ENCODE results near the gene VBP1.

VBP1 gene

GRCh38 chrX:155242300-155242699, 26.0 kb downstream of the VBP1 start:
- Histone ChIP-seq H3K27ac (ENCODE audit: extremely low read depth, low read depth, low read length) (no peak overlapping the region), H3K9me3 (ENCODE audit: control insufficient read depth, insufficient read depth, low read depth, low read length) (no peaks in the 10 kb centered on the region), H3K36me3 (ENCODE audit: control insufficient read depth in 2 of 2, insufficient read depth in 1 of 2, low read length in 2 of 2) (peaks cover 6 to 34% of the 10 kb centered on the region in 2 experiments), H3K4me3 (ENCODE audit: low read depth, low read length) (no peak overlapping the region), H3K4me1 (ENCODE audit: control insufficient read depth, insufficient read depth, low read length) (no peaks in the 10 kb centered on the region)
- no peak for TF ChIP-seq ZNF621 (tag by site-specific recombination; IDR thresholded peaks at IDR 0.05)
- no peak for TF ChIP-seq ZNF785 (tag by site-specific recombination; IDR thresholded peaks at IDR 0.05)
- peak; percentile 87 for TF ChIP-seq SCRT2 (tag by site-specific recombination; IDR thresholded peaks at IDR 0.05)
- no peak for TF ChIP-seq ZNF398 (tag by site-specific recombination; IDR thresholded peaks at IDR 0.05)
- TF ChIP-seq ZNF138 (tag by site-specific recombination; IDR thresholded peaks at IDR 0.05; ENCODE audit: borderline replicate concordance) = no peak
- 0 out of 2 replicates have a peak, but pooled peaks have one; percentile 45 for TF ChIP-seq SCRT1 (tag by site-specific recombination; IDR thresholded peaks at IDR 0.05; ENCODE audit: borderline replicate concordance)
- no peak for TF ChIP-seq KLF16 (tag by site-specific recombination; IDR thresholded peaks at IDR 0.05)
- no peak for TF ChIP-seq ZNF473 (tag by site-specific recombination; IDR thresholded peaks at IDR 0.05)
- TF ChIP-seq ZNF266 (tag by site-specific recombination; IDR thresholded peaks at IDR 0.05; ENCODE audit: low read depth) = no peak
- no peak for TF ChIP-seq ZNF544 (tag by site-specific recombination; IDR thresholded peaks at IDR 0.05)
- TF ChIP-seq ZNF639 (tag by site-specific recombination; IDR thresholded peaks at IDR 0.05) = no peak
- TF ChIP-seq PRDM2 (tag by site-specific recombination; IDR thresholded peaks at IDR 0.05; ENCODE audit: borderline replicate concordance) = no peak
- ChIA-PET POLR2A (no interaction called here), CTCF (no interaction called here)

GRCh38 chrX:155246748-155247147, 30.5 kb downstream of the VBP1 start:
- Histone ChIP-seq H3K9me3 (ENCODE audit: control insufficient read depth, insufficient read depth, low read depth, low read length) (no peaks in the 10 kb centered on the region), H3K4me3 (ENCODE audit: low read depth, low read length) (no peak overlapping the region), H3K27ac (ENCODE audit: extremely low read depth, low read depth, low read length) (no peak overlapping the region), H3K36me3 (ENCODE audit: control insufficient read depth in 2 of 2, insufficient read depth in 1 of 2, low read length in 2 of 2) (peaks cover 0 to 4% of the 10 kb centered on the region in 2 experiments; a peak in 1 of 3 replicates), H3K4me1 (ENCODE audit: control insufficient read depth, insufficient read depth, low read length) (no peaks in the 10 kb centered on the region)
- POLR2A ChIA-PET = interaction anchor here (1.3 kb wide), 1 partner anchor 30 kb away, joined by 3 read pairs; no protein-coding TSS in a partner anchor
- CTCF ChIA-PET = no interaction called here
- no peak for TF ChIP-seq PRDM4 (tag by site-specific recombination; IDR thresholded peaks at IDR 0.05)
- peak; percentile 63 for TF ChIP-seq ZBTB17 (tag by site-specific recombination; IDR thresholded peaks at IDR 0.05)
- no peak for TF ChIP-seq ZNF510 (tag by site-specific recombination; IDR thresholded peaks at IDR 0.05; ENCODE audit: insufficient replicate concordance)
- no peak for TF ChIP-seq ZNF391 (tag by site-specific recombination; IDR thresholded peaks at IDR 0.05; ENCODE audit: borderline replicate concordance, low read depth)
- TF ChIP-seq ZBTB11 (tag by site-specific recombination; conservative IDR thresholded peaks at IDR 0.05; ENCODE audit: low read depth) = no peak
- peak; percentile 34; the same call in 1 of the 2 replicates for TF ChIP-seq ZNF600 (tag by site-specific recombination; IDR thresholded peaks at IDR 0.05)
